Mucosa of rectum (tissue), 2 donors: ENCODE measurements around the gene POGLUT2.
"Not testable (repeated sequence)": the region's sequence is repeated elsewhere in the genome, so short reads cannot be mapped to it uniquely, and the experiment has no call there.

Experiments used
- H3K27ac ChIP-seq, 2 donors: one replicate each; pipeline ENCODE4 v1.7.0; 2013; ENCODE audit warnings: inconsistent platforms in 2 of 2, low read depth in 2 of 2, low read length in 2 of 2
- H3K27me3 ChIP-seq, 2 donors: one replicate each; pipeline ENCODE4 v1.7.0; 2013; ENCODE audit warnings: low read length in 2 of 2; ENCODE audit not compliant: control insufficient read depth in 2 of 2, insufficient read depth in 2 of 2
- H3K36me3 ChIP-seq, 2 donors: one replicate each; pipeline ENCODE4 v1.7.0; 2013; ENCODE audit warnings: low read length in 2 of 2; ENCODE audit not compliant: control insufficient read depth in 2 of 2, insufficient read depth in 2 of 2
- H3K4me1 ChIP-seq, 2 donors: one replicate each; pipeline ENCODE4 v1.7.0; 2013; ENCODE audit warnings: low read length in 2 of 2, mild to moderate bottlenecking in 1 of 2; ENCODE audit not compliant: control insufficient read depth in 2 of 2, insufficient read depth in 2 of 2
- H3K4me3 ChIP-seq, 2 donors: one replicate each; pipeline ENCODE4 v1.7.0; 2013; ENCODE audit warnings: low read length in 2 of 2
- H3K9ac ChIP-seq, 2 donors: one replicate each; pipeline ENCODE4 v1.7.0; 2013; ENCODE audit warnings: low read length in 2 of 2, low read depth in 1 of 2, mild to moderate bottlenecking in 1 of 2
- H3K9me3 ChIP-seq, 2 donors: one replicate each; pipeline ENCODE4 v1.7.0; 2013; ENCODE audit warnings: low read length in 2 of 2; ENCODE audit not compliant: control insufficient read depth in 2 of 2
- donor health status: healthy.
- donor health status: Normal muscosa, but diverticular disease.

POGLUT2 gene

GRCh38 chr13:102780656-102781055, 18.1 kb downstream of the POGLUT2 start:
- not testable (repeated sequence) for H3K4me3 ChIP-seq, H3K9me3 ChIP-seq, H3K4me1 ChIP-seq, H3K9ac ChIP-seq, H3K36me3 ChIP-seq, H3K27ac ChIP-seq, H3K27me3 ChIP-seq

GRCh38 chr13:102779436-102780159, 19.2 kb downstream of the POGLUT2 start:
- Histone ChIP-seq H3K9me3 (no peaks in the 10 kb centered on the region), H3K27me3 (no peaks in the 10 kb centered on the region), H3K4me3 (no peak overlapping the region), H3K4me1 (no peaks in the 10 kb centered on the region), H3K36me3 (no peaks in the 10 kb centered on the region), H3K9ac (no peak overlapping the region), H3K27ac (no peak overlapping the region)

DNA sequence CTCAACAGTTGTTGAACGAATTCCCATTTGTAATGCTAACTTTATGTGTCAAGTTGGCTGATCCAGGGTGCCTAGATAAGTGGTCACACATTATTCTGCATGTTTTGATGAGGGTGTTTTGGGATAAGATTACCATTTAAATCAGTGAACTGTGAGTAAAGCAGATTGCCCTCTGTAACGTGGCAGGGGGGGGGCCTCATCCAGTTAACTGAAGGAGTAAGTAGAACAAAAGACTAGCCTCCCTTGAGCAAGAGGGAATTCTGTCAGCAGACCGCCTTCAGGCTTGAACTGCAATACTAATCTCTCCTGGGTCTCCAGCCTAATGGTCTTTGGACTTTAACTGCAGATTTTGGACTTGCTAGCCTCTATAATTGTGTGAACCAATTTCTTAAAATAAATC, 21.0 kb downstream of the POGLUT2 start:
- H3K4me3 ChIP-seq, result no peak overlapping the region
- no peaks in the 10 kb centered on the region for H3K9me3 ChIP-seq
- H3K9ac ChIP-seq, result no peak overlapping the region
- H3K4me1 ChIP-seq, result peaks cover under 1 to 3% of the 10 kb centered on the region in 2 donors
- H3K27me3 ChIP-seq, result no peaks in the 10 kb centered on the region
- no peaks in the 10 kb centered on the region for H3K36me3 ChIP-seq
- H3K27ac ChIP-seq, result no peak overlapping the region

DNA sequence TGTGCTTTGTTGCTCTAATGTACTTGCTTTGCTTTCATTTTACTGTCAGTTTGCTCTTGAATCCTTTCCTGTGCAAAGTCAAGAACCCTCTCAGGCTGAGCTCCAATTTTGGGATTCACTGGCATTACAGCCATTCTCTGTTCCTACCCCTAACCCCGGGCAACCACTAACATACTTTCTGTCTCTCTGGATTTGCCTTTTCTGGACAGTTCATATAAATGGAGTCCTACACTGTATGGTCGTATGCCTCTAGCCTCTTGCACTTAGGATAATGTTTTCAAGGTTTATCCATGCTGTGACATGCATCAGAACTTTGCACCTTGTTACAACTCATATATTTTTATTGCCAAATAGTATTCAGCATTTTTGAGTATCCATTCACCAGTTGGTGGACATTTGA, 22.5 kb downstream of the POGLUT2 start:
- Histone ChIP-seq H3K27ac (no peak overlapping the region), H3K4me1 (peaks cover 3 to 6% of the 10 kb centered on the region in 2 donors), H3K4me3 (no peak overlapping the region)

GRCh38 chr13:102774591-102775520, 23.9 kb downstream of the POGLUT2 start:
- no peaks in the 10 kb centered on the region for H3K36me3 ChIP-seq
- H3K27ac ChIP-seq, result no peak overlapping the region
- H3K4me1 ChIP-seq, result peaks cover 3 to 6% of the 10 kb centered on the region in 2 donors
- no peak overlapping the region for H3K4me3 ChIP-seq
- no peak overlapping the region for H3K9ac ChIP-seq
- H3K9me3 ChIP-seq, result no peaks in the 10 kb centered on the region
- H3K27me3 ChIP-seq, result no peaks in the 10 kb centered on the region

More for the DNA sequence above, 22.5 kb downstream of the POGLUT2 start:
- no peaks in the 10 kb centered on the region for H3K36me3 ChIP-seq
- H3K9ac ChIP-seq, result no peak overlapping the region
- H3K9me3 ChIP-seq, result no peaks in the 10 kb centered on the region
- H3K27me3 ChIP-seq, result no peaks in the 10 kb centered on the region

DNA sequence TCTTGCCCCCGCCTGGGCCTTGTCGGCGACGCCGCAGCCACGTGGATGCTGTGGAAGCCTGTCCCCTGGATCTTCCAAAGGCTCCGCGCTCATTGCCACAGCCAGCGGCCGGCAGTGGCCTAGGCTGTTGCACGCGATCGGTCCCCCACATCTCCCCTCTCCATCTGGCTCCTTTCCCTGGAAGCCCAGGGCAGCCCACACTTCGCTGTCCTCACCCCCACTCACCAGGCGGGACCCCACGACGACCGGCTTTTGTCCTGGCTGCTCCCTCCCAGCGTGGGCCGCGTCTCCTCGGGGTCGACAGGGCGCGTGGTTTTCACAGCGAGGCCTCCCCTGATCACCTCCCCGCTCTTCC, 24.6 kb downstream of the POGLUT2 start:
- Histone ChIP-seq H3K9me3 (no peaks in the 10 kb centered on the region), H3K4me1 (peaks cover 3 to 6% of the 10 kb centered on the region in 2 donors), H3K27me3 (no peaks in the 10 kb centered on the region), H3K4me3 (peak overlapping the region; percentile 93 to 94), H3K9ac (peak overlapping the region in 1 of 2 donors; percentile 85), H3K36me3 (no peaks in the 10 kb centered on the region), H3K27ac (peak overlapping the region; percentile 55 to 73)

DNA sequence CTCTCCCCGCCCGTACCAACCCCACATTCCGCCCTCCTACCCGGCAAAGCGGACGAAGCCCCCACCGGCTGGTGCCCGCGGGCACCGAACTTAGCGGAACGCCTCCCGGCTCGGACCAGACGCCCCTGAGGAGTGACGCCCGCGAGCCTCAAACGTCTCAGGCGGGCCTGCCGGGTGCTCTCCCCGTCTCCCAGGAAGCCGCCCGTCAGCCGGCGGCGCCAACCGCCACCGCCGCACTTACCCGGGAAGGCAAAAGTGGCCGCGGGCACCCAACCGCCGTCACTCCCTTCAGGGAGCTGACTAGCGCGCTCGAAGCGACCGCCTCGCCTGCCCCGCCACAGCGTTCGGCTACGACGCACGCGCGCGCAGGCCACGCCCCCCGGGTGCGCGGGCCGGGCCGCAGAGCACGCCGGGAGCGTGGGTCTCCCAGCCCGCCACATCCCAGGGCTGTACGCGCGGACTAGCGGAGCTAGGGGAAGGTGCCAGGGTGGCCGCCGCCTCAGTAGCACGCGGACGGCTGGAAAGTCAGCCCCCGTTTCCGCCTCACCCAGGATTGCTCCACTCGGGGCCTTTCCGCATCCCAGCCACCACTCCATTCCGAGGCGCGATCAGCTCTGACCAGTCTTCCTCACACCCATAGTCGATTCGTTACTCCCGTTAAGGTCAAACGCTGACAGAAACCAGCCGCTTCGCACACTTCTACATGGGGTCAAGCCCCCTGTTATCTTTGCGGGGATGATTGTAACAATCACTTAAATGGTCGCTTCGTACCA, 25.1 kb downstream of the POGLUT2 start, which contains the start of gene TEX30:
TSS of gene TEX30 (minus strand) at position 346 of the 773 bp plus-strand sequence. CDS start 3,760 bp downstream, outside the sequence.
- Histone ChIP-seq H3K36me3 (no peaks in the 10 kb centered on the region), H3K27me3 (no peaks in the 10 kb centered on the region), H3K4me1 (peaks cover 3 to 6% of the 10 kb centered on the region in 2 donors), H3K27ac (peak within 1 kb of the TSS; percentile 55 to 73), H3K9ac (peak within 1 kb of the TSS; percentile 76 to 85), H3K9me3 (no peaks in the 10 kb centered on the region), H3K4me3 (peak within 1 kb of the TSS; percentile 93 to 94)

- no peak overlapping the region for H3K27ac ChIP-seq
- no peaks in the 10 kb centered on the region for H3K27me3 ChIP-seq
- no peak overlapping the region for H3K9ac ChIP-seq
- no peak overlapping the region for H3K4me3 ChIP-seq
- H3K4me1 ChIP-seq, result peaks cover 3 to 6% of the 10 kb centered on the region in 2 donors
- no peaks in the 10 kb centered on the region for H3K9me3 ChIP-seq
- H3K36me3 ChIP-seq, result no peaks in the 10 kb centered on the region
Measured at GRCh38 chr13:102772042-102772425, 26.7 kb downstream of the POGLUT2 start.

DNA sequence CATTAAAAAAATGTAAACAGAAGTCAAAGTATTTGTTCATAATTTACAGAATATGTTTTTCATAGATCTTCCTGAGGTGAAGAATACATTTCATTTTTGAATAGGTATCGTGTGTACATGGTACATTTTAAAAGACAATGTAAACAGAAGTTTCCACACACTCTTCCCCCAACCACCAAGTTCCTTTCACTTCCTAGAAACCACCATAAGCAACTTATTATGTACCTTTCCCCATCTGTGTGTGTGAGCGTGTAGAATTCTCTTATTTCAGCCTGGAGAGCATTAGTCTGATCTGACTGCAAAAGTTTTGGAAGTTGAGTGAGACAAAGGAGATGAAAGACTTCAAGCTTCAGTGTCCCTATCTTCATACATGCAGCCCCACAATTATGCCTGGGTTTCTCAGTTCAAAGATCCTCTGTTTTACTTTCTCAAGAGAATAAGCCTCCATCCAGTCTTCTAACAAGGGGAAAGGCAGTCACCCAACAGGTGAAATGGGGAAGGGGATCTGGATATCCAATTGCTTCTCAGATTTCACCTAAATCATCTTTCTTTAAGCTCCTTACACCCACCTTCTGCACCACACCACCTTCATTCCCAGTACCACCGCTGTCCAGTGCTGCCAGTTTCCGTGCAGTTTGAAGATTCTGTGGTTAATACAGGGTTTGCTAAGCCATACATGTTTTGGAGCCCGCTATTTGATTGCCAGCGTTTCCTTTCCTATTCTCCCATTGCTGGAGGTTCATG, 27.3 kb downstream of the POGLUT2 start:
- no peaks in the 10 kb centered on the region for H3K27me3 ChIP-seq
- H3K9ac ChIP-seq, result no peak overlapping the region
- no peak overlapping the region for H3K4me3 ChIP-seq
- peaks cover 0 to under 1% of the 10 kb centered on the region in 2 donors for H3K36me3 ChIP-seq
- peaks cover 3 to 6% of the 10 kb centered on the region in 2 donors for H3K4me1 ChIP-seq
- H3K27ac ChIP-seq, result no peak overlapping the region
- H3K9me3 ChIP-seq, result no peaks in the 10 kb centered on the region
